Activated B cell treated with CpG ODN at 0.5 μM for 24 hours (primary cell): ENCODE results near the gene S100A3. TPM values are rescaled to one million over a fixed set of nuclear protein-coding genes. Genes with fewer than 3 reads are reported as not detected.
A peak's percentile ranks its signal among the peaks of the same experiment; 100 is the strongest.

Experiments used
- ATAC-seq: fragments of 200-7000 bp; cut with Tn5 transposase; one replicate; pipeline ENCODE4 v1.10.0; 2021; ENCODE audit warnings: low read depth, mild to moderate bottlenecking, moderate library complexity
- CTCF ChIA-PET: fragments of 350-600 bp; sonication (Branson Sonifier 250); formaldehyde crosslinking; loops from one replicate; lab custom pipeline; 2021; ENCODE audit warnings: antibody characterized with exemption; lab: Charles Lee
- POLR2A ChIA-PET: fragments of 350-600 bp; sonication (Branson Sonifier 250); formaldehyde crosslinking; loops from one replicate; lab custom pipeline; 2021; ENCODE audit warnings: antibody characterized with exemption; lab: Charles Lee
- DNase-seq: peaks from one replicate; pipeline ENCODE4 v3.0.0; 2022
- H3K27ac Mint-ChIP-seq: one replicate; pipeline ENCODE4 v1.8.0; 2020; ENCODE audit warnings: mixed read lengths
- H3K27me3 Mint-ChIP-seq: one replicate; pipeline ENCODE4 v1.8.0; 2021; ENCODE audit warnings: mixed read lengths
- H3K36me3 Mint-ChIP-seq: one replicate; pipeline ENCODE4 v1.8.0; 2021; ENCODE audit warnings: low read depth, mixed read lengths
- H3K4me1 Mint-ChIP-seq: one replicate; pipeline ENCODE4 v1.8.0; 2021; ENCODE audit warnings: mixed read lengths
- H3K4me3 Mint-ChIP-seq: one replicate; pipeline ENCODE4 v1.8.0; 2020; ENCODE audit warnings: mild to moderate bottlenecking, mixed read lengths
- H3K9me3 Mint-ChIP-seq: one replicate; pipeline ENCODE4 v1.8.0; 2020; ENCODE audit warnings: mixed read lengths
- intact Hi-C: fragments of 100-400 bp; cut with micrococcal nuclease; formaldehyde crosslinking; loops from one replicate; pipeline ENCODE4 v1.15.1; 2024
- total RNA-seq: library from RNA; stranded (reverse); gene quantifications from 2 replicates; pipeline ENCODE4 v1.2.3, GENCODE V29; 2022
- TF ChIP-seq, protein P1 (sequence below): fragments of 200-600 bp; IDR thresholded peaks from one replicate; pipeline ENCODE4 v1.8.0; 2022; ENCODE audit warnings: antibody characterized with exemption, mild to moderate bottlenecking

Gene S100A3
- total RNA-seq, 1 donor from 2014 or later: not detected

DNA sequence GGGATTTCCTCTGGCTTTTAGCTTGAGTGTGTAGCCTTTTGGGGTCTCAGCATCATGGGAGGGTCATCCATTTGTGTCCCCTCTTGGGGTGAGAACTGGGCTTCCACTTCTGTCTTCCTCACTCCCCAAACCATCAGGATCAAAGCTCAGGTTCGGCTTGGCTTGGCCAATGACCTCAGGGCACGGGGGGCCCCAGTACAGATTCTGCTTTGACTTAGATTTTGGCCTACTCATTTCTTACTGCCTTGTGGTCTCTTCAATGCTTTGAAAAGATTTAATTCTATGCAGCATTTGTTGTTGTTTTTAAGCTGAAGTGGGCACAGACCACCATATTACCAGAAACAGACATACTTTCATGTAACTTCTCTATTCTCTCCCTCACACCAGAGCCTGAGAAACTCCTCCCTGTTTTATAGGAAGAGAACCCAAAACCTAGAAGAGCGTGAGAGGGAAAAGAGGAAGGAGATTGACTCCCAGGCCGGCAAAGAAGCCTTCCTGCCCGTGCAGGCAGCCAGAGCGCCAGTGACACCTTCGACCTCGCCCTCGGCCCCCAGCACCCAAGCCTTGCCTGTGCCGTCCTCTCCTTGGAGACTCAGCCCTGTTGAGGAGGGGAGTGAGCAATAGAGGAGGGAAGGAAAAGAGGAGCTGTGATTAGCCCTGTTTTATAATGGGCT is 1.9 kb upstream of the S100A3 start:
- Mint-ChIP-seq H3K36me3 (no peaks in the 10 kb centered on the region), H3K9me3 (no peaks in the 10 kb centered on the region), H3K27ac (peak overlapping the region; percentile 14), H3K27me3 (peaks cover 5% of the 10 kb centered on the region), H3K4me3 (no peak overlapping the region), H3K4me1 (peaks cover 12% of the 10 kb centered on the region)
- no peak for DNase-seq
- TF ChIP-seq, protein P1, sequence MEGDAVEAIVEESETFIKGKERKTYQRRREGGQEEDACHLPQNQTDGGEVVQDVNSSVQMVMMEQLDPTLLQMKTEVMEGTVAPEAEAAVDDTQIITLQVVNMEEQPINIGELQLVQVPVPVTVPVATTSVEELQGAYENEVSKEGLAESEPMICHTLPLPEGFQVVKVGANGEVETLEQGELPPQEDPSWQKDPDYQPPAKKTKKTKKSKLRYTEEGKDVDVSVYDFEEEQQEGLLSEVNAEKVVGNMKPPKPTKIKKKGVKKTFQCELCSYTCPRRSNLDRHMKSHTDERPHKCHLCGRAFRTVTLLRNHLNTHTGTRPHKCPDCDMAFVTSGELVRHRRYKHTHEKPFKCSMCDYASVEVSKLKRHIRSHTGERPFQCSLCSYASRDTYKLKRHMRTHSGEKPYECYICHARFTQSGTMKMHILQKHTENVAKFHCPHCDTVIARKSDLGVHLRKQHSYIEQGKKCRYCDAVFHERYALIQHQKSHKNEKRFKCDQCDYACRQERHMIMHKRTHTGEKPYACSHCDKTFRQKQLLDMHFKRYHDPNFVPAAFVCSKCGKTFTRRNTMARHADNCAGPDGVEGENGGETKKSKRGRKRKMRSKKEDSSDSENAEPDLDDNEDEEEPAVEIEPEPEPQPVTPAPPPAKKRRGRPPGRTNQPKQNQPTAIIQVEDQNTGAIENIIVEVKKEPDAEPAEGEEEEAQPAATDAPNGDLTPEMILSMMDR: no peak
- ChIA-PET CTCF (interaction anchor here (1.0 kb wide), 1 partner anchor 17 kb away, joined by 3 read pairs; no protein-coding TSS in a partner anchor), POLR2A (interaction anchor here (0.6 to 1.5 kb wide), 5 partner anchors 10 to 124 kb away, joined by 3 to 5 read pairs (median 4); partner anchors contain the start of genes CHTOP and S100A5)
- ATAC-seq: no peak
- intact Hi-C loops: no loop called here

DNA sequence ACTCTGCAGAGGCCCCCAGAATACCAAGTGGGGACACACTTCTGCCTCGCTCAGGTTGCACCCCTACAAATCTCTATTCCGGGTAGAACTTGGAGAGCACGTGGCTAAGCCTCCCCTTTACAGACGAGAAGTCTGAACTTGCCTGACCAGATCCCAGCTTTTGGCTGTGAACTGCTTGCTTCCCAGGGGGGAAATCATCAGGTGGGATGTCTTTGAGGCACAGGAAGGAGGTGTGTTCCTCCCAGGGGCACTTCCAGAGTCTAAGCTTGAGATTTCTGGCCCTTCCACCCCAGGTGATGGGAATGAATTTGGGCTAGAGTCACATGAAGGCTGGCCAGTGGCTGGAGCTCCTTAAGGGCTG is 1.3 kb upstream of the S100A3 start:
- no peak for ATAC-seq
- TF ChIP-seq, protein P1: no peak
- ChIA-PET POLR2A (interaction anchor here (1.2 to 1.4 kb wide), 2 partner anchors 9 to 11 kb away, joined by 3 to 4 read pairs; partner anchors contain the start of gene S100A5), CTCF (no interaction called here)
- H3K4me3 Mint-ChIP-seq: no peak overlapping the region
- H3K36me3 Mint-ChIP-seq: peaks cover 2% of the 10 kb centered on the region
- peaks cover 18% of the 10 kb centered on the region for H3K4me1 Mint-ChIP-seq
- no peaks in the 10 kb centered on the region for H3K9me3 Mint-ChIP-seq
- peaks cover 5% of the 10 kb centered on the region for H3K27me3 Mint-ChIP-seq
- intact Hi-C loops: no loop called here
- peak overlapping the region; percentile 14 for H3K27ac Mint-ChIP-seq
- DNase-seq: no peak

DNA sequence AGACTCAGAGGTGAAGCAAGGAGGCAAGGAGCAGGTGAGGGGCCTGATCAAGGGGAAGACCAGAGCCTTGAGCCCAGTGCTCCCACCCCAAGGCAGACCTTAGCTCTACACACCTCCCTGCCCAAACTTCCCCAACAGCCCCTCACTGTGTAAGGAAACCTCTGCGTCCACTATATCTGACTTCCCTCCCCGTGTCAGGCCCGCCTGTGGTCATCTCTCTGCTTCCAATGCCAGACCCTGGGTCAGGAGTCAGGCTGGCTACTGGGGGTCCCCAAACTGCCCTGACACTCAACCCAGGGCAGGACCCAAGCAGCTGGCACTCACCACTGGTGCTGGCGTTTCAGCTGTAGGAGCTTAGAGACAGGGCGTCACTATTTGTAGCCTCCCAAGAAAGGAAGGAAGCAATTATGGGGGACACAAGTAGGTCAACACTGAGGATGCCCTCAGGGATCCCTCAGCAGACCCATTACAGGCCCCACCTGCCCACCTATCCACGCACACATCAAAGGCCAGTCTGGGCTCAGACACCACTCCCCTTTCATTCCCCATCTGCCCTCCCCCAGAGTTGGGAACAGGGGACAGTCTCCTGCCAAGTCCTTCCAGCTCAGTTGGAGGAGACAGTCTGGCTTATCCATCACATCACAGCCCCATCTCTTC is 811 bp upstream of the S100A3 start:
- H3K27ac Mint-ChIP-seq: peak overlapping the region; percentile 14
- ChIA-PET POLR2A (interaction anchor here (1.2 kb wide), 1 partner anchor 11 kb away, joined by 3 read pairs; no protein-coding TSS in a partner anchor), CTCF (no interaction called here)
- DNase-seq: no peak
- H3K4me1 Mint-ChIP-seq: peaks cover 23% of the 10 kb centered on the region
- intact Hi-C loops: no loop called here
- H3K4me3 Mint-ChIP-seq: no peak overlapping the region
- H3K36me3 Mint-ChIP-seq: peaks cover 5% of the 10 kb centered on the region
- TF ChIP-seq, protein P1: no peak
- peaks cover 5% of the 10 kb centered on the region for H3K27me3 Mint-ChIP-seq
- no peak for ATAC-seq
- no peaks in the 10 kb centered on the region for H3K9me3 Mint-ChIP-seq

DNA sequence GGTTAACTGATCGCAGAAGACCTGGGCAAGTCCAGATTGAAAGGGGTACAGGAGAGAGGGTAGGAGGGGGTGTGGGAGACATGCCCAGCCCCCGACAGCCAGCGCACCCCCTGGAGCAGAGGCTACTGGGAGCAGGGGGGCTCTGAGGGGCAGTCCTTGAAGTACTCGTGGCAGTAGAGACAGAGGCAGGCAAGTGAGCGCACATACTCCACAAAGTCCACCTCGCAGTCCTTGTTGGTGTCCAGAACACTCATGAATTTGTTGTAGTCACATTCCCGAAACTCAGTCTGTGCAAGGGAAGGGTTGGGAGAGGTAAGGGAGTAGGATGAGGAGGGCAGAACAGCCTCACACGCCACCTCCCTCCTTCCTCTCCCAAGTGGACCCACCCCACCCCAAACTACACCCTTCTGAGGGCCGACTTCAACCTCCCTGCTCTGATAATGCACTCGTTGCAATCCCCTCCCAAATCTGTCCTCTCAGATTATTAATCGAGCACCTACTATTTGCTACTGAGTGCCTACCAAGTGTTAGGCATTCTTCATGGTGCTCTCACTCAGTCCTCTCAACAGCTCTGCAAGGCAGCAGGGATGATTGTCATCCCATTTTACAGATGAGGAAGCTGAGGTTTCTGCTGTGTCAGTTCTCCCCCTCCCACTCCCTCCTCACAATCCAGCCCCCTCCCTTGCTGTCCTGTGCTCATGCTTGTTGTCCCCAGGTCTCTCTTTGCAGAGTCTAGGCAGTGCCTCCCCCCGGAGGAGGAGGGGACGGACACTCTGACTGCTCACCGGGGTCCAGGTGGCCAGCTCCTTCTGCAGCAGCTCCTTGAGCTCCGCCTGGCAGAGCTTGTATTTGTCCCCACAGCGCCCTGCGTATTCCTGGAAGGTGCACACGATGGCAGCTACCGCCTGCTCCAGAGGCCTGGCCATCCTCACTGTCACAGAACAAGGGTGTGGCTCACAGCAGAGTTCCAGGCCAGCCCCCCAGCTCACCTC is 1.2 kb downstream of the S100A3 start:
- Mint-ChIP-seq H3K27ac (no peak overlapping the region), H3K27me3 (peaks cover 5% of the 10 kb centered on the region), H3K36me3 (peaks cover 23% of the 10 kb centered on the region), H3K4me1 (peaks cover 35% of the 10 kb centered on the region), H3K9me3 (no peaks in the 10 kb centered on the region), H3K4me3 (no peak overlapping the region)
- TF ChIP-seq, protein P1: no peak
- DNase-seq (no peak), ATAC-seq (no peak)
- CTCF ChIA-PET: no interaction called here
- POLR2A ChIA-PET: interaction anchor here (4.1 kb wide), 1 partner anchor 13 kb away, joined by 101 read pairs; the partner anchor contains the start of gene S100A6
- intact Hi-C loops: no loop called here
